Stimulated activated memory B cell treated with anti-CD40 and anti-IgM and Interleukin-4, amounts not matched to agents 10 μg/mL and 1 μg/mL and 100 μg/mL, for 72 hours (primary cell): ENCODE results near the gene LAMA4.
A peak's percentile ranks its signal among the peaks of the same experiment; 100 is the strongest.

Source experiments
- ATAC-seq: fragments of 150-1000 bp; cut with Tn5 transposase; 2 replicates; pipeline ENCODE4 v1.10.0; 2021
- H3K27ac Mint-ChIP-seq: one replicate; pipeline ENCODE4 v1.8.0; 2022; ENCODE audit warnings: mild to moderate bottlenecking, mixed read lengths
- H3K27me3 Mint-ChIP-seq: one replicate; pipeline ENCODE4 v1.8.0; 2022; ENCODE audit warnings: mixed read lengths
- H3K36me3 Mint-ChIP-seq: one replicate; pipeline ENCODE4 v1.8.0; 2022; ENCODE audit warnings: mixed read lengths
- H3K4me1 Mint-ChIP-seq: one replicate; pipeline ENCODE4 v1.8.0; 2022; ENCODE audit warnings: mixed read lengths
- H3K4me3 Mint-ChIP-seq: one replicate; pipeline ENCODE4 v1.8.0; 2022; ENCODE audit warnings: mild to moderate bottlenecking, moderate library complexity, mixed read lengths
- H3K9me3 Mint-ChIP-seq: one replicate; pipeline ENCODE4 v1.8.0; 2022; ENCODE audit warnings: mixed read lengths

LAMA4 gene

DNA sequence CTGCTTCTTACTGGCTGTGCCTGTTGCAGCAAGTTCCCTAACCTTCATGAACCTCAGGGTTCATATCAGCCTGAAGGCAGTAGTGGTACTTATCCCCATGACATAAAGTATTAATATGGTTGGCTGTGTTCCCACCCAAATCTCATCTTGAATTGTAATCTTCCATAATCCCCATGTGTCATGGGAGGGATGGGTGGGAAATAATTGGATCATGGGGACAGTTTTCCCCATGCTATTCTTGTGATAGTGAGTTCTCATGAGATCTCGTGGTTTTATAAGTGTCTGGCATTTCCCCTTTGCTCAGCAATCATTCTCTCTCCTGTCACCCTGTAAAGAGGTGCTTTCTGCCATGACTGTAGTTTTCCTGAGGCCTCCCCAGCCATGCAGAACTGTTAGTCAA is 105.1 kb downstream of the LAMA4 start:
- ATAC-seq = no peak
- Mint-ChIP-seq H3K4me3 (no peak overlapping the region), H3K4me1 (peaks cover 20% of the 10 kb centered on the region), H3K27ac (no peak overlapping the region), H3K9me3 (no peaks in the 10 kb centered on the region), H3K27me3 (peaks cover 9% of the 10 kb centered on the region), H3K36me3 (no peaks in the 10 kb centered on the region)

DNA sequence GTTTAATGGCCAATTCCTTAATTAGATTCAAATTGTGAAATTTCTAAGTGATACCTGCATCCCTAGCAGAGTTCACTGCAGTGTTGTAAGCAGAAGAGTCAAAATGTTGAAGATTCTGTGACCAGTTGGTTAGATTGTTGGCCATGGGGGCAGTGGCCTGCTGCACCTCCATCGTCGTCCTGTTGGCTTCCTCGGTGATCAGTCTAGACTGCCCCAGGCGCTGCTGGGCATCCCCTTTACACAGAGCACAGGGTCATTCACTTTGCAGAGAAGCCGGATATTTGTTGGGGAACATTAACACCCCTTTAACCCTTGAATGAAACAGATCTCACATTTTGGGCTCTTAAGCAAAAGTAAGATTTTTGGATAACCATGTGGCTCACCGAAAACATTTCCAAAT is 106.3 kb downstream of the LAMA4 start:
- ATAC-seq = no peak
- H3K27me3 Mint-ChIP-seq = peaks cover 9% of the 10 kb centered on the region
- H3K36me3 Mint-ChIP-seq = no peaks in the 10 kb centered on the region
- no peaks in the 10 kb centered on the region for H3K9me3 Mint-ChIP-seq
- no peak overlapping the region for H3K4me3 Mint-ChIP-seq
- H3K27ac Mint-ChIP-seq = no peak overlapping the region
- peaks cover 14% of the 10 kb centered on the region for H3K4me1 Mint-ChIP-seq

DNA sequence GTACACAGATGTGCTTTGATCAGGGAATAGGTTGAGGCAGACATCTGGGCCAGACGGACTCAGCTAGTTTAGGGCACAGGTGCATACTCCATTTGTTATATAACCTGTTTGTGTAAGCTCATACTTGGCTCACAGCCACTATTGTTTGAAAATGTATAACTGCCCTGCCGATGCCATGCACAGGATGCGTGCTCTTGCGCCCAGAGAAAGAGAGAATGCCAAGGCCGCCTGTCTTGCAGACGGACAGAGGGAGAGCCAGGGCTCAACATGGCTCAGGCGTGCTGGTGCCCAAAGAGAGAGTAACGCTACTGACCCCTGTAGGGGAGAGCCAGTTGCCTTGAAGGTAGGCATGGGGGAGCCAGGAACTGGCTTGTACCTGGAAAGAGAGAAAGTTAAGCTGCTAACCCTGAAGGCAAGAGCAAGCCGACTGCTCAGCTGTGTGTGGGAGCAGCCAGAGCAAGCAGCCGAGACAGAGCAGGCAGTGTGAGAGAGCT is 109.2 kb downstream of the LAMA4 start:
- Mint-ChIP-seq H3K27me3 (peaks cover 9% of the 10 kb centered on the region), H3K9me3 (no peaks in the 10 kb centered on the region), H3K4me3 (no peak overlapping the region), H3K36me3 (no peaks in the 10 kb centered on the region), H3K4me1 (no peaks in the 10 kb centered on the region), H3K27ac (no peak overlapping the region)
- no peak for ATAC-seq

DNA sequence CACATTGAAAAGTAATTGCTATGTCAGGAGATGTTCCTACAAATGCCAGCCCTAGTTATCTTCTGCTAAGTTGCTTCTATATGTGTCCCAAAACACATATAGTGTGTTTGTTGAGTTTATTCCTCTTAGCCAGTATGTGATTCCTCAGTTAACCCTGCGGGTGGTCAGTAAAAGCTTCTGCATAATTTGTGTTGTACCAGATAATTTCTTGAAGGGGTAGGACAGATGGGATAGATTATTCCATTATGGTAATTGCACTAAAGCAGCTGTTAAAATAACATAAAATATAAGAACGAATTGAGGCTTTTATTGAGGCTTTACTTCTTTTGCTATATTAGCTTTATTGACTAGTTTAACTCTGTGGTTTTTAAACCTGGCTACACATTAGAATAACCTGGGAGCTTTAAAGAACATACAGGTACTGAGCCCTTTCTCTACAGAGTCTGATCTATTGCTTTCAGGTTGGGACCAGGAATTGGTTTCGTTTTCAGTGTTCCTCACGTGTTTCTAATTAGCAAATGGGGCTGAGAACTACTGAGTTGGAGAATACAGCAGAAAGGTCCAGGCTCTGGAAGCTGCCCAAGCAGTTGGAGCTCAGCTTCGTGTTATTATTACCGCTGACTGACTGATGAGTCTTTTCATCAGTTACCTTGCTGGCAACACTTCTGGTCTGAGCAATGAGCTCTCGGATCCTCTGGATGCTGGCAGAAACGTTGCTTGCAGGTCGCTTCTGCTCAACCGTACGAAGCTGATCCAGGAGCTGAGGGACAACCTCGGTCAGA is 110.0 kb downstream of the LAMA4 start:
- no peak for ATAC-seq
- Mint-ChIP-seq H3K9me3 (no peaks in the 10 kb centered on the region), H3K27ac (no peak overlapping the region), H3K36me3 (no peaks in the 10 kb centered on the region), H3K27me3 (peaks cover 9% of the 10 kb centered on the region), H3K4me1 (no peaks in the 10 kb centered on the region), H3K4me3 (no peak overlapping the region)

DNA sequence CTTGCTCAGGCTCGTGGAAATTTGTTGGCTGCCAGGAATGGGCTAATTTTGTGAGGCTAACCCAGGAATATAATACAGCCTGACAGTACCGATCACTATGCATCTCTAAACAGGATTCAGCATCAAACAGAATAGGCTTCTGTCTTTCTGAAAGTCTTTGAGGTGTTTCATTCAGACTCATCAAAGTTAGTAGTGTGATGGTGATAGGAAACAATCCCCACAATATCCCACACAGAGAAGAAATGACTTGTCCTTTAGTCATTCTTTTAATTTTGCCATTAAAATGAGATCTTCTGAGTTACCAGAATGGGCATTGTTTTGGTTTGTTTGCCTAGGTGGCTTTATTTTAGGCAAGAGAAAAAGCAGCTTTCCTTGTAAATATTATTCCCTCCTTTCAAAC is 112.7 kb downstream of the LAMA4 start:
- Mint-ChIP-seq H3K36me3 (no peaks in the 10 kb centered on the region), H3K9me3 (no peaks in the 10 kb centered on the region), H3K27ac (no peak overlapping the region), H3K27me3 (peaks cover 9% of the 10 kb centered on the region), H3K4me1 (no peaks in the 10 kb centered on the region), H3K4me3 (no peak overlapping the region)
- no peak for ATAC-seq

DNA sequence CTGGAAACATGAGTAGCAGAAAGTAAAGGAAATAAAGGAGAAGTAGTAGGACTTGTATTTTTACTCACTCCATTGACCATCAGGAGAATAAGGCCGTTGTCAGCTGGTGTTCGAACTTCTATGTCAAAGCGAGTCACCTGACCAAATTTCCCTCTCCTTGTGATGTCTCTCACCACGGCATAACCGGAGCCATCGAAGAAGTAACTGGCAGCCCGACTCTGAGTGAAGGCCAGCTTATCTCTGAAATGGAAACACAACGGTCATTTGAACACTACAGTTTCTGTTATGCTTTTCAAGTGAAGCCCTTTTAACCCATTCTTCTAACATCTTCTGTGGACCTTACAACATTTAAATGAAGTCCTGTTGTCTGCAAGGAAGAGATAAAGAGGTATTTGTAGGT is 115.3 kb downstream of the LAMA4 start:
- Mint-ChIP-seq H3K4me1 (no peaks in the 10 kb centered on the region), H3K36me3 (no peaks in the 10 kb centered on the region), H3K27ac (no peak overlapping the region), H3K9me3 (no peaks in the 10 kb centered on the region), H3K27me3 (peaks cover 7% of the 10 kb centered on the region), H3K4me3 (no peak overlapping the region)
- no peak for ATAC-seq

DNA sequence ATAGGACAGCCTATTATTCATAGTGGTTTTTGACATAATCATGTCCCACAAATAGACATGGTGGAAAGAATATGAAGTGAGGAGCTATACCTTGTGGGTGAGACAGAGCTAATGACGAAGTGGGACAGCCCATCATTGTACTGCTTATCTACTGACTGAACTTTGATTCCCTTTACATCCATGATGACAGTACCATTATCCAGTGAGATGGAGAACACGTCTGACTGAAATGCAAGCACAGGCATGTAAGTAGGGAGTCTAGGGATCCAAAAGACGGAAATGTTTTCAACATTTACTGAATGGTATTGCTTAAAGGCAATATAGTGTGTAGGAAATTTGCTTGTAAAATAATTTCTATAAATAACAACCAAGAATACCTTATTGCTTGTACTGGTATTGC is 123.5 kb downstream of the LAMA4 start:
- no peak overlapping the region for H3K27ac Mint-ChIP-seq
- ATAC-seq = no peak
- no peaks in the 10 kb centered on the region for H3K9me3 Mint-ChIP-seq
- no peaks in the 10 kb centered on the region for H3K4me1 Mint-ChIP-seq
- no peaks in the 10 kb centered on the region for H3K36me3 Mint-ChIP-seq
- H3K4me3 Mint-ChIP-seq = no peak overlapping the region
- H3K27me3 Mint-ChIP-seq = peaks cover 16% of the 10 kb centered on the region

DNA sequence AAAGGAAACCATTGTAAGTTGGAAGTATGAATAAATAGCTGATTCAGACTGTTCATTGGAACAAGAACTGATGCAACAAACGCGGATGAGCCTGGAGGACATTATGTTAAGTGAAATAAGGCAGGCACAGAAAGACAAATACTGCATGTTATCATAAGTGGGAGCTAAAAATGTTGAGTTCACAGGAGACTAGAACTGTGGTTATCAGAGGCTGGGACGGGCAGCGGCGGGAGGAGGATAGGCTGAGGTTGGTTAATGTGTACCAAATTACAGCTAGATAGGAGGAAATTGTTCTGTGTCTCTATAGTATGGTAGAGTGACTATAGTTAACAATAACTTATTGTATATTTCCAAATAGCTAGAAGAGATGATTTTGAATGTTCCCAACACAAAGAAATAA is 126.2 kb downstream of the LAMA4 start:
- no peaks in the 10 kb centered on the region for H3K36me3 Mint-ChIP-seq
- H3K4me3 Mint-ChIP-seq = no peak overlapping the region
- H3K4me1 Mint-ChIP-seq = no peaks in the 10 kb centered on the region
- H3K27me3 Mint-ChIP-seq = peaks cover 13% of the 10 kb centered on the region
- no peak overlapping the region for H3K27ac Mint-ChIP-seq
- no peaks in the 10 kb centered on the region for H3K9me3 Mint-ChIP-seq
- ATAC-seq = no peak

DNA sequence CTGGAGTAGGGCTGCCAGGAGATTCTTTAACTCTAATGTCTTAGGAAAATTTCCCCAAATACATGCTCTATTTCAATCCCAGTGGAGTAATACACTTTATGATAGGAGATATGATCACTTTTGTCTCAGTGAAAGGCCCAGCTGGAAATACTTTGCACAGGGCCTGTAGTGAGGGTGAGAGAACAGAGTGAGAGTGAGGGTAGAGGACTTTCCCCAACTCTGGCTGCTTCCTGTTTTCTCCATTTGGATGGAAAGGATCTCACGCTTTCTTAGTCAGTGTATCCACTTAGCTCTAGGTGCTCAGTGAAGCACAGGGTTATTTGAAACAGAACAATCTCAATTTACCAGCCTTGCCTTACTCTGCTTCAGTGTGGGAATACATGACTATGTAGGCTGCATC is 130.4 kb downstream of the LAMA4 start:
- Mint-ChIP-seq H3K4me3 (no peak overlapping the region), H3K27ac (no peak overlapping the region), H3K4me1 (no peaks in the 10 kb centered on the region), H3K27me3 (peaks cover 13% of the 10 kb centered on the region), H3K9me3 (no peaks in the 10 kb centered on the region), H3K36me3 (no peaks in the 10 kb centered on the region)
- ATAC-seq = peak; percentile 34

DNA sequence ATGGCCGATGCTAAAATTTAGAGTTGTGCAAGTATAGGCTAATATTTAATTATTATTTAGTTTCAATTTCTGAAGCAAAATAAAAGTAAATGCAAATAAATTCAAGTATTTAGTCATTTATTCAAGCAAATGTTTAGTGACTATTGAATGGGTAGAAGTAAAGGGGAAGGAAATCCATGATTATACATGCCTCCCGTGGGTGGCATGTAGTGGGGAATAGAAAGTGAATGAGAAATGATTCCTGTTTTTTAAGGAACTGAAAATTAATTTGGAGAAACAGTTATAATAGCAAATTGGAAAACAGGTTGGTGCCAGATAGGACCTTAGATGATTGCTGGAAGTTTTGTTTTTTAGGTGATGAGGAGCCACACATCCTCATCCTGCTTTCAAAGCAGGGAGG is 131.6 kb downstream of the LAMA4 start:
- Mint-ChIP-seq H3K4me3 (no peak overlapping the region), H3K9me3 (no peaks in the 10 kb centered on the region), H3K27ac (no peak overlapping the region), H3K27me3 (peaks cover 11% of the 10 kb centered on the region), H3K36me3 (no peaks in the 10 kb centered on the region), H3K4me1 (no peaks in the 10 kb centered on the region)
- ATAC-seq = no peak

DNA sequence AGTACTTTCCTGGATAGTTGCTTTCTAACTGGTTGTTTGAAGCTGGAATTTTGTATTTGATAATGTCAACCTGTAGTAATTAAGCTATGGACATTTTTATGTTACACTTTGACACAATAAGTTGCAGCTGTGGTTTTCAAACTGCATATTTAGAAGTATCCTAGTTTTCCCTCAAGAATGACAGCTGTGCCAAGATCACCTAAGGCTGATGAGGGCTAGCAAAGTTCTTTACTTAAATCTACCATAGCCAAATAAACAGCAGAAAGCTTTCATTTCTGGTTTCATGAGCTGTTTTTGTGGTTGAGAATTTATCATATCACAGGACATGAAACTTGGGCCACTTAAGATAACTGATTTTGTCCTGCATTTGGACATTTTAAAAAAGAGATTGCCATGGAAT is 136.3 kb downstream of the LAMA4 start:
- no peaks in the 10 kb centered on the region for H3K4me1 Mint-ChIP-seq
- no peaks in the 10 kb centered on the region for H3K27me3 Mint-ChIP-seq
- no peak overlapping the region for H3K27ac Mint-ChIP-seq
- no peaks in the 10 kb centered on the region for H3K36me3 Mint-ChIP-seq
- no peak for ATAC-seq
- H3K4me3 Mint-ChIP-seq = no peak overlapping the region
- no peaks in the 10 kb centered on the region for H3K9me3 Mint-ChIP-seq

DNA sequence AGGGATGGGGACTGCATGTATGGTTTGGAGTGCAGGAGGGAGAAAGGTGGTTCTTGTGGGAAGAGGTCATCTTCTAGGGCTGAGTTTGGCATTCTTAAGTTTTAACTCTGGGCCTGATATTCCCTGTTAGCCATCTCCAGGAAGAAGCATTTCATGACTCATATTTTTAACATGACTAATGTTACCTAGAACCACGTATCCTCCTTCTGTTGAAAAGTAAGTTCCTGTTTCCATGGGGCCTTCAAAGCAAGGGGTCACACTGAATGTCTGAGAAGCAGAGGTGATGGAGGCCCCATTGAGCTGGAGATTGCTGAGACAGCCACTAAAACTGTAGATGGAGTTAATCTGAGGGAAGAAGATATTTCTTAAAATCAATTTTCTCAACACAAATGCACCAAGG is 136.8 kb downstream of the LAMA4 start:
- Mint-ChIP-seq H3K4me1 (no peaks in the 10 kb centered on the region), H3K4me3 (no peak overlapping the region), H3K36me3 (no peaks in the 10 kb centered on the region), H3K27ac (no peak overlapping the region), H3K27me3 (no peaks in the 10 kb centered on the region), H3K9me3 (no peaks in the 10 kb centered on the region)
- ATAC-seq = no peak

DNA sequence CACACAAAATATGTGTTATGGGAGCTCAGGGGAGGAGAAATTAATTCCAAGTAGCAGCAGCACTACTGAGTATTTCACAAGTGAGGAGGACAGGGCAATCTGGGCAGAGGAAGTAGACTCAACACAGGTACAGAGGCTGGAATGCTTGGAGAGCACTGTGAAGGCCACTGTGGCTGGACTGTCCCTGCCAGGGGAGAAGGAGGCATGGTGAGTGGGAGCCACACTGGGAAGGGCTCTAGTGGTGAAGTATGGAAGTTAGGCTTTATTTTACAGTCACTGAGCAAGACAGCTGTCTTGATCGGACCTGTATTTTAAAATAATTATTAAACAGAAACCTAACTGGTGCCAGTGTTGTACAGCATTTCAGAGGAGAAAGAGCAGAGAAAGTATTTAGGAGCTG is 138.1 kb downstream of the LAMA4 start:
- Mint-ChIP-seq H3K9me3 (no peaks in the 10 kb centered on the region), H3K27me3 (no peaks in the 10 kb centered on the region), H3K4me1 (no peaks in the 10 kb centered on the region), H3K4me3 (no peak overlapping the region), H3K36me3 (no peaks in the 10 kb centered on the region), H3K27ac (no peak overlapping the region)
- no peak for ATAC-seq

DNA sequence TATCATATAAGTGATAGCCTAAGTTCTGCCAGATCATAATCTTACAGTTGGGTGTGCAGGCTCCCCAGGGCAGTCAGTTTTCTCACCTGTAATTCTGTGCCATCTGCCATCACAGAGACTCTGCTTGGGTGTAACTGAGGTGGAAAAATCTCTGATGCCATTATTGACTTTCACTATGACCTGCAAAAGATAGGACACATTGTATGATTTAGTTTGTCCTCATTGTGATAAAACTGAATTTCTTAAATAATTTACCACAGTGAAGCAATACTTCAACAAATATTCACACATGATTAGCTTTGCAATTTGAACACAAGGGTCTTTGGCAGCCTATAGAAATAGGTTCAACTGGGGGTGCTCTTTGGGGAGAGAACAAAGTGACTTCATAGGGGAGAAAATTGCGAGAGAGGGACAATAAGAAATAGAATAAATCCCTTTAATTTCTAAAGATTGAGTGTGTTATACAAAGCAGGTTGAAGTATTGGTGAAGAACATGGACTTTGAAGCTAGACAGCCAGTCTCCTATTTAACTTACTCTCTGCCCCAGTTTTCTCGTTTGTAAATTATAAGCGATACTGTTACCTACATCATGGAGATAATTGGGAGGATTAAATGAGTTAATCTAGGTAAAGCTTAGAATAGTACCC is 139.7 kb downstream of the LAMA4 start:
- Mint-ChIP-seq H3K36me3 (no peaks in the 10 kb centered on the region), H3K4me1 (no peaks in the 10 kb centered on the region), H3K4me3 (no peak overlapping the region), H3K27ac (no peak overlapping the region), H3K27me3 (no peaks in the 10 kb centered on the region), H3K9me3 (no peaks in the 10 kb centered on the region)
- ATAC-seq = no peak

DNA sequence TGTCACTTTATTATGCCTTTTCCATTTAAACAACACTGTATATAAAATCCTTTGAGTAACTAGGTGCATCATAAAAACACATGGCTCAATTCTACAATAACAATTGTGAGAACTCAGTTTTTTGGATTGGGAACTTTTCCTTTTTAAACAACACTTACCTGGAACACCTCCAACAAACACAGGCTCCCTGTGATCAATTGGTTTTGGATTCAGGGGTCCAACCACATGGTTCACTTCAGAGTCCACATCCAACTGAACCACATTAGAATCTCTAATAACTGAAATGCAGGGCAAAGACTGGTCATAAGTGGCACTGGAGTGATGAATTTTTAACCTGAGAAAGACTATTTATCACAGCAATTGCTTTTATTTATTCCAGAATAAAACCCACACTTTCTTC is 140.4 kb downstream of the LAMA4 start:
- no peak for ATAC-seq
- no peak overlapping the region for H3K4me3 Mint-ChIP-seq
- no peak overlapping the region for H3K27ac Mint-ChIP-seq
- no peaks in the 10 kb centered on the region for H3K36me3 Mint-ChIP-seq
- H3K4me1 Mint-ChIP-seq = no peaks in the 10 kb centered on the region
- H3K27me3 Mint-ChIP-seq = no peaks in the 10 kb centered on the region
- no peaks in the 10 kb centered on the region for H3K9me3 Mint-ChIP-seq

DNA sequence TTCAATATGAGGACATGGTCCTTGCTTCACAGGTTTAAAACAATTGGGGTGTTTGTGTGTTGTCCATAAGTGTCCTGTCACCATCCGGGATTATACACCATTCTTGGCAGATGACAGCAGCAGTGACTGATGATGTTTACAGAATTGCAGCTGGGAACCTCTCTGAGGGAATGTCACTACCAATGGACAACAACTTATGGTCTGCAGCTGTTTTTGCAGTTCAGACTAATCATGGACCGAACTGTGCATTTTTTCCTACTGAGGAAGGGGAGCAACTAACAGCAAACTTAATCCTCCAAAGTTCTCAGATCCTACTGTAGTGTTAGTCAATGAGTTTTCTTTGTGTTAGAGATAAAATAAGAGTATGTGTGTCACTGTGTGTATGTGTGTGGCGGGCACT is 140.9 kb downstream of the LAMA4 start:
- Mint-ChIP-seq H3K36me3 (no peaks in the 10 kb centered on the region), H3K27me3 (no peaks in the 10 kb centered on the region), H3K4me1 (no peaks in the 10 kb centered on the region), H3K9me3 (no peaks in the 10 kb centered on the region), H3K27ac (no peak overlapping the region), H3K4me3 (no peak overlapping the region)
- ATAC-seq = no peak
